Measurements from ENCODE around the gene PPP3CA.
"Not testable (repeated sequence)": the region's sequence is repeated elsewhere in the genome, so short reads cannot be mapped to it uniquely, and the experiment has no call there.

DNA sequence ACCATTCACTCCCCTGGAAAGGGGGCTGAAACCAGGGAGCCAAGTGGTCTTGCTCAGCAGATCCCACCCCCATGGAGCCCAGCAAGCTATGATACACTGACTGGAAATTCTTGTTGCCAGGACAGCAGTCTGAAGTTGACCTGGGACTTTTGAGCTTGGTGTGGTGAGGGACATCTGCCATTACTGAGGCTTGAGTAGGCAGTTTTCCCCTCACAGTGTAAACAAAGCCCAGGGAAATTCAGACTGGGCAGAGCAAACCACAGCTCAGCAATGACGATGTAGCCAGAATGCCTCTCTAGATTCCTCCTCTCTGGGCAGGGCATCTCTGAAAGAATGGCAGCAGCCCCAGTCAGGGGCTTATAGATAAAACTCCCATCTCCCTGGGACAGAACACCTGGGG, 218.4 kb downstream of the PPP3CA start:
- TF ChIP-seq, protein P1, sequence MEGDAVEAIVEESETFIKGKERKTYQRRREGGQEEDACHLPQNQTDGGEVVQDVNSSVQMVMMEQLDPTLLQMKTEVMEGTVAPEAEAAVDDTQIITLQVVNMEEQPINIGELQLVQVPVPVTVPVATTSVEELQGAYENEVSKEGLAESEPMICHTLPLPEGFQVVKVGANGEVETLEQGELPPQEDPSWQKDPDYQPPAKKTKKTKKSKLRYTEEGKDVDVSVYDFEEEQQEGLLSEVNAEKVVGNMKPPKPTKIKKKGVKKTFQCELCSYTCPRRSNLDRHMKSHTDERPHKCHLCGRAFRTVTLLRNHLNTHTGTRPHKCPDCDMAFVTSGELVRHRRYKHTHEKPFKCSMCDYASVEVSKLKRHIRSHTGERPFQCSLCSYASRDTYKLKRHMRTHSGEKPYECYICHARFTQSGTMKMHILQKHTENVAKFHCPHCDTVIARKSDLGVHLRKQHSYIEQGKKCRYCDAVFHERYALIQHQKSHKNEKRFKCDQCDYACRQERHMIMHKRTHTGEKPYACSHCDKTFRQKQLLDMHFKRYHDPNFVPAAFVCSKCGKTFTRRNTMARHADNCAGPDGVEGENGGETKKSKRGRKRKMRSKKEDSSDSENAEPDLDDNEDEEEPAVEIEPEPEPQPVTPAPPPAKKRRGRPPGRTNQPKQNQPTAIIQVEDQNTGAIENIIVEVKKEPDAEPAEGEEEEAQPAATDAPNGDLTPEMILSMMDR (IDR thresholded peaks at IDR 0.05; ENCODE audit: low read length): not testable (repeated sequence)
- TF ChIP-seq EZH2 (IDR thresholded peaks at IDR 0.05; ENCODE audit: borderline replicate concordance, low read length): not testable (repeated sequence)
